A204.1 (cell line): ENCODE results near the gene MFNG.
"Not testable (repeated sequence)": the region's sequence is repeated elsewhere in the genome, so short reads cannot be mapped to it uniquely, and the experiment has no call there.

Source experiments
- FAIRE-seq: peaks from 2 replicates; lab custom pipeline; 2012; peaks lifted over from hg19 to GRCh38; lab: Jason Lieb, UNC

Gene MFNG, protein sequence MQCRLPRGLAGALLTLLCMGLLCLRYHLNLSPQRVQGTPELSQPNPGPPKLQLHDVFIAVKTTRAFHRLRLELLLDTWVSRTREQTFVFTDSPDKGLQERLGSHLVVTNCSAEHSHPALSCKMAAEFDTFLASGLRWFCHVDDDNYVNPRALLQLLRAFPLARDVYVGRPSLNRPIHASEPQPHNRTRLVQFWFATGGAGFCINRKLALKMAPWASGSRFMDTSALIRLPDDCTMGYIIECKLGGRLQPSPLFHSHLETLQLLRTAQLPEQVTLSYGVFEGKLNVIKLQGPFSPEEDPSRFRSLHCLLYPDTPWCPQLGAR

DNA sequence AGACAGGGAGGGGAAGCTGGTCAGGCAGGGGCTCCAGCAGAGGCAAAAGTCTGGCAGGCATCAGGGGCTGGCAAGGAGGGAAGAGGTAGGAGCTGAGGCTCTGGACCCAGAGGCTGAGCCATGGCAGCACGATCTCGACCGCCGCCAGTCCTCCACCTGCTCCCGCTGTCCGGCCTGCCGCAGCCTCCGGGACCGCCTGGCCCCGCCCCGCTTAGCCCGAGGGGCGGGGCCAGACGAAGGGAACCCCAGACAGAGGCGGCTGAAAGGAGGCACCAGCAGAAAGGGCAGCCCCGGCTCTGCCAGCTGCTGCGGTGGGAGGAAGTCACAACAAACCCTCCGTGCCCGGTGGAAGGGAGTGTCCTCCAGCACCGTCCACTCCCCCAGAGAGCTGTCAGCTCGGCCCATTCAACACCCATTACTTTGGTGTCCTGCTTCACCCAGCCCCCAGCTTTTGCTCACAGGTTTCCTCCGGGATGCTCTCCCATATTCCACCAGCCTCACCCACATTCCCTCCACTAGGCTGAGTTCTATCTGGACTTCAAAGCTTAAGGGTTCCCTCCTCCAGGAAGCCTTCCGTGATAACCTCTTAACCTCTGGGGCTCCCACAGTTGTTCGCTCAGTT lies at the start of gene MFNG:
Gene MFNG (minus strand): TSS at position 161 of the 622 bp plus-strand sequence. CDS start 207 bp downstream, outside the sequence.
- FAIRE-seq: no peak

DNA sequence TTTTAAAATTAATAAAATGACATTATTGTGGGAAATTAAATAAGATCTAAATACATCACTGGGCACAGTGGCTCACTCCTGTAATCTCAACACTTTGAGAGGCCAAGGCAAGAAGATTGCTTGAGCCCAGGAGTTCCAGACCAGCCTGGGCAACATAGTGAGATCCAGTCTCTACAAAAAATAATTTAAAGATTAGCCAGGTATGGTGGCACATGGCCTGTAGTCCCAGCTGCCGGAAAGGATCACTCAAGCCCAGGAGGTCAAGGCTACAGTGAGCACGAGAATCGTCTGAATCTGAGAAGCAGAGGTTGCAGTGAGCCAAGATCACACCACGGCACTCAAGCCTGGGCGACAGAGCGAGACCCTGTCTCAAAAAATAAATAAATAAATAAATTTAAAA lies 49.0 kb upstream of the MFNG start:
- FAIRE-seq: no peak

DNA sequence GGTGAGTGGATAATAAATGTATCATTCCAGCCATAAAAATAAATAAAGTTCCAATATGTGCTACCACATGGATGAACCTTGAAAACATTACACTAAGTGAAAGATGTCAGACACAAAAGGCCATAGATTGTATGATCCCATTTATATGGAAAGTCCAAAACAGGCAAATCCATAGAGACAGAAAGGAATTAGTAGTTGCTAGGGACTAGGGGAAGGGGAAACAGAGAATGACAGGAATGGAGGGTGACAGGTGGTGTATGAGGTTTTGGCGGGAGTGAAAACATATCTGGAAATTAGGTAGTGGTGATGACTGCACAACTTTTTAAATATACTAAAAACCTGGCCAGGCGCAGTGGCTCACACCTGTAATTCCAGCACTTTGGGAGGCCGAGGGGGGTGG lies 48.3 kb upstream of the MFNG start:
- FAIRE-seq: no peak

DNA sequence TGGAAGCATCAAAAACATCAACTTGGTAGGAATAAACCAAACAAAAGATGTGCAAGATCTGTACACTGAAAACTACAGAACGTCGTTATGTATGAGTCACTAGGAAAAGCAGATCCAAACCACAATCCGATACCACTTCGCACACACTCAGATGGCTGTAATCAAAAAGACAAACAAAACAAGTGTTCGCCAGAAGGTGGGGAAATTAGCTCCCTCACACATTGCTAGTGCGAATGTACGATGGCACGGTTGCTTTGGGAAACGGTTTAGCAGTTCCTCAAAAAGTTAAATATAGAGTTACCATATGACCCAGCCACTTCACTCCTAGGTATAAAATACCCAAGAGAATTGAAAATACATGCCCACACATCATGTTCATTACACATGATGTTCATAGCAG lies 47.8 kb upstream of the MFNG start:
- FAIRE-seq: no peak

DNA sequence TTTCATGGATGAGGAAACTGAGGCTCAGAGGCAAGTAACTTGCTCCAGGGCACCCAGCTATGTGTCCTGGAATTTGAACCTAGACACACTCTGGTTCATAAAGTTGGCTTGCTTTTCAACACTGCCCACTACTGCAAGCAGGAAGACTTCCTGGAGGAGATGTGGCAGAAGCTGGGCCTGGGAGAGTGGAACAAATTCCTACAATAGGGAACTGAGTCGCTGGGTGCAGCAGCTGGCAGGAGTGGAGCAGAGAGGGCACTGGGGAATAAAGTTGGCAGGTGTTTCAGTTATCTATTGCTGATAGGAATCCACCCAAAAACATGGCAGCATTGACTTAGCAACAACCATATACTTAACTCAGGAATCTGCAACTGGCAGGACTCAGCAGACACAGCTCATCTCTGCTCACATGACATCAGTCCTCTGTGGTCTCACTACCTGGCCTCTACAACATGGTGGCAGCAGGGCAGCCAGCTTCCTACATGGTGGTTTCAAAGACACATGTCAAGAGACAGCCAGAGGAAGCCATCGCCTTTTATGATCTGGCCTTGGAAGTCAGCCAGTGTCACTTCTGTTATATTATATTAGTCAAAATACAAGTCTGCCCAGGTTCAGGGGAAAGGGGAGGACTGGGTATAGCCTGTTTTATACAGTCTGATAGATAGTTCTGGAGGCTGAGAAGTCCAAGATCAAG lies 43.6 kb upstream of the MFNG start:
- no peak for FAIRE-seq

DNA sequence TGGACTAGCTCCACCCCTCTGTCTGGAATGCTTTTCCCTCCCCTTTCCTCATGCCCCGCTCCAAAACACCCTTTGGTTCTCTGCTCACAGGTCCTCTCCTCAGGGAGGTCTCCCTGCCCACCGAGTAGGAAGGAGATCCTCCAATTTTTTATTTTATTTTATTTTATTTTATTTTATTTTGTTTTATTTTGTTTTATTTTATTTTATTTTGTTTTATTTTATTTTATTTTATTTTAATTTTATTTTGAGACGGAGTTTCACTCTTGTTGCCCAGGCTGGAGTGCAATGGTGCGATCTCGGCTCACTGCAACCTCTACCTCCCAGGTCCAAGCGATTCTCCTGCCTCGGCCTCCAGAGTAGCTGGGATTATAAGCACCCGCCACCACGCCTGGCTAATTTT lies 41.8 kb upstream of the MFNG start:
- FAIRE-seq: not testable (repeated sequence)

DNA sequence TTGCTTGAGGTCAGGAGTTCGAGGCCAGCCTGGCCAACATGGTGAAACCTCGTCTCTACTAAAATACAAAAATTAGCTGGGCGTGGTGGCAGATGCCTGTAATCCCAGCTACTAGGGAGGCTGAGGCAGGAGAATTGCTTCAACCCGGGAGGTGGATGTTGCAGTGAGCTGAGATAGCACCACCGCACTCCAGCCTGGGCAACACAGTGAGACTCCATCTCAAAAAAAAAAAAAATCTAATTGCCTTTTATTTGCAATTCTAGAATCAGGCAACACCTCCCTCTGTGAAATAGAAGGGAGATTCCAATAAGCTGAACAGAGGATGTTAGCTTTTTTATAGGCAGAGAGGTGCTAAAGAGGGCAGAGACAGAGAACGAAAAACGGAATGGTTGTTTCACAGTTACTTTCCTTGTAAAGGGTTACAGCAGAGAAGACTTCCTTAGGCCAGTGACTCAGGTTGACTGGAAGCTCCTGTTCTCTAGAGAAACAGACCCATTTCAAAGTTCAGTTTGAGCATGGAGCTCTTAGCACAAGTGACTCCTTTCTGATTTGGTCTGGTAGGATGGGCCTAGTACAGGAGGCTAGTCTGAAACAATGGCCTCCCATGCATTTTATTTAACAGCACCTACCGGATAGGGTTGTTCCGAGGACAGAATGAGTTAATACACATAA lies 41.0 kb upstream of the MFNG start:
- FAIRE-seq: not testable (repeated sequence)

DNA sequence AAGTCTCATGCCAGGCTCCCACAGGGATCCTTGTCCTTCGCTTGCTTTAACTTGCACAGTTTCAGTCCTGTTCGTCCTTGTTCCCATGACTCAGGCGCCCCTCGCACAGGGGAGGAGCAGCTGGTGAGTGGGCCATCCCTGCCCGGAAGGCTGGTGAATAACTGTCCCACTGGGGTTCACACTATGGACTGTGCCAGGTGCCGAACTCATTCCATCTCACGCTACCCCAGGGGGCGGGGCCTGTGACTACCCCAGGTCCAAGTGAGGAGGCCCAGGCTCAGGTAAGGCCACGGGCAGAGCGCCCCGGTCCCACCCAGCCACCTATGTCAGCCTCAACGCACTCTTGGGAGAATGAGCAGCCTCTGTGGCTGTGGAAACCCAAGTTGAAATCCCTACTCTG lies 40.2 kb upstream of the MFNG start:
- FAIRE-seq: no peak

DNA sequence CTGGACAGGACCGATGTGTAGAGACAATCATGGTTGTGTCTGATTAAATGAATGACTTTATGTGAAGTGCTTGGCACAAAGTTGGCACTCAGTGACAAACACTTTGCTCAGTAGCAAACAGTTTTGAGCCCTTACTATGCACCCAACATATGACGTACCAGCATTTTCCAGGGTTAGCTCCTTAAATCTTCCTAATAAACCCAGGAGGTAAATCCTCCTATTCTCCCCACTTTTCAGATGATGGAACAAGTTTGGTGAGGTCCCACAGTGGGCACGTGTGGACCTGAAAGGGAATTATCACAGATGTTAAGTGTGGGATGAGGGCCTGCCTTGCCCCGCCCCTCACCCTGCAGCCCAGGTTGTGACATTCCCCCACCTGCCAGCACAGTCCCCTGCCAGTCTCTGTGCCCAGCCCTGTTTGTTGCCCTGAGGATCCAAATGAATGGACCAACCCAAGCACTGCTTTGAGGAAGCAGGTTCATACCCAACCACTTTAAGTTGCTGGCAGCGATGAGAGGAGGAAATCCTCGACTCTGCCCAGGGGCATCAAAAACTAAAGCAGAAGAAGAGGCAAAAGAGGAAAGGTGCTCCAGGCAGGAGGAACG lies 39.7 kb upstream of the MFNG start:
- FAIRE-seq: no peak

DNA sequence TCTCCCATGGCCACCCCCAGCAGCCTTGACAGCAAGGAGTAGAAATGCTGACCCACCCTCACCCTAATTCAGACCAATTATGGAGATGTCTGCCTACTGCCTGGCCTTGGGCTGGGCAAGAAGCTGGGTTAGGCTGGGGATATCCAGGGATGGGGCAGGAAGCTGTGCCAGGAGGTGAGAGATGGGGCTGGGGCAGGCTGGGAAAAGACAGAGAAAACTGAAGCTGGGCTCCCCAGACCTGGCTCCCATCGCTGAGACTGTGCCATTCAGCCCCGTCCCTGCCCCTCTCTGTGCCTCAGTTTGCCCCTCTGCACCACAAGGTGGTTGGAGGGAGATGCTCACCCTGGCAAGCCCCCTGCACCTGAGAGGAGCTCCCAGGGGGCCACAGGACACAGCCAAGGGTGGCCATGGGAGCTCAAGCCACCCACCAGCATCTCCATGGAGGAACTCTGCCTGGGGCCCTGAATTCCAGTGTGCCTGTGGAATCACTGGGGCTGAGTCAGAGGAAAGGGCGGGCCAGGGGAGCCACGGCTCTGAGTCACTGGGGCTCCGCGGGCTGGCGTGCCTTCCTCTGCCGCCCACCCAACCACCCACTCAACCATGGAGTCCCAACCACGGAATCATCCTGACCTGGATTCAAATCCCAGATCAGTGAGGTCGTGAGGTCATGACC lies 39.0 kb upstream of the MFNG start:
- FAIRE-seq: no peak

DNA sequence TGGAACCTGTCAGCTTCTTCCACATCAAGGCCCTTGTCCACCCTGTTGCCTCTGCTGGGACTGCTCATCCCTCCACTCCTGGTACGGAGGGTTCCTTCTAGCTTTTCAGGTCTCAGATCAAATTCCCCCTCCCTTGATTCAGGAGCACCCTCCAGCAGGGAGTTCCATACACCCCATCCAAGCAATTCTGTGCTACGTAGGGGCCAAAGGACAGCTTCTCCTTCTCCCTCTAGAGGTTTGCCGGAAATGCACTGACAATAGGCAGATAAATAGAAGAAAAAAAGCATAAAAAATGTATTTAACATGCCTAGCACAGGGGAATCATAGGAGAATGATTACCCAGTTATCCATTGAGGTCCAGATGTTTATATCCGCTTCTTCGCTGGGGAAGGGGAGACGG lies 36.3 kb upstream of the MFNG start:
- no peak for FAIRE-seq

DNA sequence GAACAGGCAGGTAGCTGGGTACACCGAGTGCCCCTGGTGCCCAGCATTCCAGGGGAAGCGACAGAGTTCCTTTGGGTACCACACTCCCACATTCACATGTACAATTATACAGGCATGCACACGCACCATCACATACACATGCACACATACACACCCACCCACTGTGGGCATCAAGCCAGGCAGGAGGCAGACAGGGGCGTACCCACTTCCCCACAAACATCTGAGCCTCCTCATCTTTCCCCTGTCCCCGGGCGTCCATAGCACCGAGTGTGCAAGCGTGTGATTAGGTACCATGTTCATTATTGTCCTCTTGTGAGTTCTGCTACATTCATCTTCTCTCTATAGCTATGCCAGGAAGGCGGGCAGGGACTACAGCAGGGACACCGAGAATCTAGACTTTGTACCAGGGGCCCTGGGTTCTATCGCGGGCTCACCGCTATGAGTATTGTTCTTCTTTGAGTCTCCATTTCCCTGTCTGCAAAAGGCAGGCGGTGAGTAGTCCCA lies 35.1 kb upstream of the MFNG start:
- no peak for FAIRE-seq

DNA sequence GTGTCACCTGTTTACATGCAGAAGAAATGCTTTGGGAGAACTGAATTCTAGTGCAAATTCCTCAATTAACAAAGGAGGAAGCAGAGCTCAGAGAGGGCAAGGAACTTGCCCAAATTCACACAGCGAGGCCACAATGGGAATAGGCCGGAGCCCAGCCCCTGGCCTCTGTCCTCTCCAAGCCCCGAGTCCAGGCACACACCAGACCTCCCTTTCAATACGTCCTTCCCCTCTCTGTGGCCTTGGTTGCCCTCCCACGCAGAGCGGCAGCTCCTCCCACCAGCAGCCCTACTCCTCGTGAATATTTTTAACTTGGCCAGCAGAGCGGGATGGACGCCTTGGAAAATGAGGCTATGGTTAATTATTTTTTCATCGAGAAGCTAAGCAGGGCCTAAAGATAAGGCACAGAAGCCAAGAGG lies 34.6 kb upstream of the MFNG start:
- no peak for FAIRE-seq

DNA sequence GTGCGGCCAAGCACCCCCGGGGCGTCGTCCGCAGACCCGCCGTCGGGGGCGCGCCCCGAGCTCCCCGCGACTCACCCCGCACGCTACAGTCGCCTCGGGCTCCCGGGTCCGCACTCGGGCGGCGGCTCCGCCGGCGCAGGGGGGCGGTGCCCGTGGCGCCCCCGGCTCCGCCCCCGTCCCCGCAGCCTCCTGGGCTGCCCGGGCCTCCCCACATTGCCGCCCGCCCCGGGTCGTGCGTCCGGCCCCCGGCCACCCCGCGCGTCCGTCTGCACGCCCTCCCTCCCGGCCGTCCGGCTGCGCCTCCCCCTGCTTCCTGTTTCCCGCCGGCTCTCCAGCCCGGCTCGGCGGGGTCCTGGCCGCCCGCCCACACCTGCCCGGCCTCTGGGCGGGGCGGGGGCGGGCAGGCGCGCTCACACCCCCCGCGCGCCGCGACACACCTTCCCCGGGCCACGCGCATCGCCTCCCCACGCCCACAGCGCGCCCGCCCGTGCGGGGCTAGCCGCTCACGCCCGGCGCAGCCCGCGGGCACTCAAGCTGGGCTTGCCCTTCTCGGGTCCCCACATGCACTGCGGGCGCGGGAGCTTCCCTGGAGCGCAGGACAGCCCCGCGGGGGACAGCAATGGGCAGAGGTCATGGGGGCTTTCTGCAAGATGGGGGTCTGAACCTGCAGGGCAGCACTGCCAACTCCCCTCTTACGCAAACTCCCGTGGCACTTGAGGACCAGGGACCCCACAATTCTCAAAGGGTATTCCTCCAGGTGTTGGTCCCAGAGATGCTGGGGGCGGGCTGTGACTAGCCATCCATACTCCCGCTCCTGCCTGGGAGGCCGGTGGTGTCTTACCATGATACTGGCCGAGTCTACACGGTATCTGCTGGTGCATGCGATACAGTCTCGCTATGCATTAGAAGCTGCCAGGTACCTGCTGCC lies 33.3 kb upstream of the MFNG start, which contains the start of gene CARD10:
Gene CARD10 (minus strand): TSS at position 148 of the 928 bp plus-strand sequence. CDS start 215 bp downstream, outside the sequence.
- FAIRE-seq: no peak

DNA sequence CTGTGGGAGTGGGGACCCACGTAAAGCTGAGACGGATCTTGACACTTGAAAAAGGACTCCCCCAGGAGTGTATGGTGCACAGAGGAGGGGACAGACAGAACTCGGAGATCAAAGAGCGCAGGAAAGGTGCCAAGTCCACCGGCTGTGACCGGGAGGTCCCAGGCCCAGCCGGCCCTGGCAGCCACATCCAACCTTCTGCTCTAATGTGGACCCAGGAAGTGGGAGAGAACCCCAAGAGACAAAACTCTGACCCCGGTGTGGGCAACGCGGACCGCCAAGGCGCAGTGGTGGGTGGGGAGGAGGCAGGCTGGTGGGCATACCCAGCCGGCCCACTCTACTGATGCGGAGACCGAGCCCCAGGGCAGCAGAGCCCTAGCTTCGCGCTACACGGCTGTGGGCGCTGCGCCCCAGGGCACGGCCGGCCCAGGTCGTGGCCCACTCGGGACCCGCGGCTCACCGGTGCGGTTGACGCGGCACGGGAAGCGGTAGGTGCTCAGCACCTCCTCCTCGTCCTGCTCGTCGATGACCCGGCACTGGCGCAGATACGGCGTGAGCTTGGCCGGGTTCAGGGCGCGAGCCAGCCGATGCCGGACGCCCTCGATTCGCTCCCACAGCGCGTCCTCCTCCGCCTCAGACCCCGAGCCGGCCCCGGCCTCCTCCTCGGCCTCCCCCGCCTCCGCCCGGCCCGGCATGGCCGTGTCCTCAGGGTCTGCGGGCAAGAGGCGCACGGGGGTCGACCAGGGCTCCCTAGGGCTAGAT lies 32.5 kb upstream of the MFNG start:
- no peak for FAIRE-seq

DNA sequence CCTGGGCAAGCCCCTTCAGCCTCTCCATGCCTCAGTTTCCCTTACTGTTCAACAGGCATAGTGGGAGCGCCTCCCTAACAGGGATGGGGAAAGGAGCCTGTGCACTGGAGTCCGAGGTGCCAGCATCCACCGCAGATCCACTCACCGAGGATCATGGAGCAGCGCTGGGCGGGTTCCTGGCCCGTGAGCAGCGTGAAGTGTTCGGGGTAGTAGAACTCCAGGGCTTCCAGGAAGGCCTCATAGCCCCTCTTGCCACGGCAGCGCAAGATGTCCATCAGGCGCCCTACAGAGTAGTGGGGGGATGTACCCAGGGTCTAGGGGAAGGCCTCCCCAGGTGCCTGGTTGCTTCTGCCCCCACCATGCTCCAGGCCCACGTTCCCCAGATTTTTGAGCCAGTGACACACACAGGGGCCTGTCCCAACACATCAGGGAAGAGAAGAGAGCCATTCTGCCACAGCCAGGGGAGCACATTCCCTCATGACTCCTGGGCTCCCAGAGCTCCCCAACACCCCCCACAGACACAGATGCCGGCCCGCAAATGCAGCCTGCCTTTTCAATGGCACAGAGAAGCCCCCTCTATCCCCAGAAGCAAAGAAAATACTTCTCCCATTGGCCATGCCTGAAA lies 31.8 kb upstream of the MFNG start:
- FAIRE-seq: no peak

DNA sequence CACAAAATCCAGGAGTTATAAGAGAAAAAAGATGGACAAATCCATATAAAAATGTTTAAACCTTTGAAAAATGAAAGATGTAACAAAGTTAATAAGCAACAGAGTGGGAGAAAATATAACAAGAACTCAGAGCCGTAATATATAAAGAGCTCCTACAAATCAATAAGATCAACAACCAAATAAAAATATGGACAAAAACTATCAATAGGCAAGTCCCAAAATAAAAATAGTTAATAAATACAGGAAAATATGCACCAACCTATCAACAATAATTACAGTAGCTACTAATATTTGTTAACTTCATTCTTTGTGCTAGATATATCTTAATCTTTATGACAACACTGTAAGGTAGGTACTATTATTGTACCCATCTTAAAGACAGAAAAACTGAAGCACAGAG lies 30.3 kb upstream of the MFNG start:
- FAIRE-seq: no peak

DNA sequence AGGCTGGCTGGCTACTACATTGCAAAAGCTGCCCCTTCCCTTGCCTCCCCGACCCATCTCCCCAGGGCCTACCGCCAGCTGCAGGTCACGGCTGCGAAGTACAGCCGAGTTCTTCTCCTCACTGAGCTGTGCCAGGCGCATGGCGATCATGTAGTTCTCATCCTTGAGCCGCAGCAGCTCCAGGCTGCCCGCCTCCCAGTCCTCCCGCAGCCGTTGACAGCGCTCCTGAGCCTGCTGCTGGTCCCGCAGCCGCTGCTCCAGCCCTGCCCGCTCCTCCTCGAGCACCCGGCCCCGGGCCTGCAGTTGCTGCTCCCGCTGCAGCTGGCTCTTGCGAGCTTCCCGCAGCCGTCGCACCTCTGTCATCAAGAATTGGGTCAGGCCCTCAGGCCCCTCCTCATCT lies 29.7 kb upstream of the MFNG start:
- no peak for FAIRE-seq

DNA sequence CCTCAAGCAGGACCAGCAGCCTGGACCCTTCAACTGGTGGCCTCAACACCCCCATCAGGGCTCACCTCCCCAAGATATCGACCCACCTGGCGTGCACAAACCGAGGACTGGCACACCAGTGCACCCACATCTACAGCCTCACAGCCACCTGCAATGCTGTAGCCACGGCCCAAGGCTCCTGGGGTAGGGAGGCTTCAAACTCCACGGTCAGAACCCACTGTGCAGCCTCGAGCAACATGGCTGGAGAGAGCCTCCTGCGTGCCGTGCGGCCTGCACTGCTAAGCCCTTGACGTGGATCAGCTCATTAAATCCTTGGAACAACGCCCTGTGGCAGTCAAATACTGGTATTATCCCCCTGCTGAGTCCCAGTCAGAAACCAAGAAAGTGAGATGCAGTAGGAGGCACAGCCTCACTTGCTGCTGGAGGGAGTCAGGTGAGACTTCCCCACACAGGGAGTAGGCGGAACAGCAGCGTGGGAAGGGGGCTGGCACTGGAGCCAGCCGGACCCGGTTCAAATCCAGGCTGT lies 28.4 kb upstream of the MFNG start:
- no peak for FAIRE-seq
